DND-41 (cell line): Measurements from ENCODE around the gene PPP1R13L.

Experiments
- ATAC-seq: fragments of 200-7000 bp; cut with Tn5 transposase; 3 replicates; pipeline ENCODE4 v1.9.1; 2021; ENCODE audit warnings: low read depth; ENCODE audit not compliant: insufficient read depth
- DNase-seq: peaks from one replicate; pipeline ENCODE4 v3.0.0-alpha.2; 2020
- H2AFZ ChIP-seq: 2 replicates; pipeline ENCODE4 v1.6.0; 2012; ENCODE audit warnings: low read depth, low read length
- H3K27ac ChIP-seq: 2 replicates; pipeline ENCODE4 v1.5.1; 2012; ENCODE audit warnings: low read length, inconsistent platforms
- H3K27me3 ChIP-seq: fragments of 200-600 bp; sonication (generic); 2 replicates; pipeline ENCODE4 v1.6.0; 2012; ENCODE audit warnings: low read length, mild to moderate bottlenecking, inconsistent platforms; ENCODE audit not compliant: insufficient read depth, poor library complexity
- H3K36me3 ChIP-seq: 2 replicates; pipeline ENCODE4 v1.5.1; 2012; ENCODE audit warnings: low read length, inconsistent platforms; ENCODE audit not compliant: insufficient read depth
- H3K4me1 ChIP-seq: 2 replicates; pipeline ENCODE4 v1.5.1; 2012; ENCODE audit warnings: mild to moderate bottlenecking, low read length; ENCODE audit not compliant: insufficient read depth
- H3K4me2 ChIP-seq: 2 replicates; pipeline ENCODE4 v1.6.0; 2012; ENCODE audit warnings: mild to moderate bottlenecking, moderate library complexity, low read length, inconsistent platforms; ENCODE audit not compliant: insufficient read depth
- H3K4me3 ChIP-seq, 2 experiments: fragments of 200-600 bp in 1 of 2; shearing (Covaris generic) in 1 of 2; 2 replicates each; pipeline ENCODE4 v1.5.1; 2012 to 2016; ENCODE audit warnings: inconsistent platforms in 2 of 2, low read length in 2 of 2, mild to moderate bottlenecking in 2 of 2, low read depth in 1 of 2, moderate library complexity in 1 of 2
- H3K79me2 ChIP-seq: 2 replicates; pipeline ENCODE4 v1.6.0; 2012; ENCODE audit warnings: low read length, inconsistent platforms; ENCODE audit not compliant: insufficient read depth
- H3K9ac ChIP-seq: 2 replicates; pipeline ENCODE4 v1.6.0; 2012; ENCODE audit warnings: low read depth, mild to moderate bottlenecking, inconsistent platforms, low read length, moderate library complexity
- H3K9me3 ChIP-seq: 2 replicates; pipeline ENCODE4 v1.5.1; 2012; ENCODE audit warnings: low read length, moderate library complexity, mild to moderate bottlenecking, inconsistent platforms; ENCODE audit not compliant: insufficient read depth, severe bottlenecking
- H4K20me1 ChIP-seq: 2 replicates; pipeline ENCODE4 v1.6.0; 2012; ENCODE audit warnings: low read length; ENCODE audit not compliant: insufficient read depth
- EZH2 ChIP-seq: IDR thresholded peaks from 3 replicates; pipeline ENCODE4 v1.6.1; 2012; ENCODE audit warnings: borderline replicate concordance, low read depth, mild to moderate bottlenecking, moderate library complexity, low read length, inconsistent platforms; ENCODE audit not compliant: severe bottlenecking
- TF ChIP-seq, protein P1 (sequence below): IDR thresholded peaks from 2 replicates; pipeline ENCODE4 v1.5.1; 2012; ENCODE audit warnings: borderline replicate concordance, low read length, moderate library complexity, mild to moderate bottlenecking; ENCODE audit not compliant: poor library complexity, severe bottlenecking; ENCODE audit errors: extremely low read depth

The PPP1R13L gene

DNA sequence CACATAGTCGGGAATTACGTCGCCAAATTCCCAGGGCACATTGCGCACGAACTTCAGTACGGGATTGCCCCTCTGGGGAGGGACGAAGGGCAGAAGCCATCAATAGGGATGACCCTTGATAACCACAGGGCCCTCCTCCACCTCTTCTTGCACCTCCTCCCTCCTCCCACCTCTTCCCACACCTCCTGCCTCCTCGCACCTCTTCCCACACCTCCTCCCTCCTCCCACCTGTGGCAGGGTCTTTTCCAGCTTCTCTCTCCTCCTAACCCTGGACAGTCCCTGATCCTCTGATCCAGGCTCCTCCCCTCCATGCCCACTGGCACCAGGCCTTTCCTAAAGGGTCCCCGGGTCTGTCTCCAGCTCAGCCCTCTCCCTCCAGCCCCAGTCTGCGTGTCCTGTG, 15.5 kb upstream of the PPP1R13L start:
- no peak overlapping the region for H3K4me2 ChIP-seq
- peaks cover 11% of the 10 kb centered on the region for H3K79me2 ChIP-seq
- H3K9ac ChIP-seq = no peak overlapping the region
- H3K4me3 ChIP-seq = no peak overlapping the region
- no peak overlapping the region for H2AFZ ChIP-seq
- H3K36me3 ChIP-seq = peaks cover 27% of the 10 kb centered on the region
- no peak overlapping the region for H3K27ac ChIP-seq
- H3K9me3 ChIP-seq = no peaks in the 10 kb centered on the region
- no peaks in the 10 kb centered on the region for H3K27me3 ChIP-seq
- DNase-seq (no peak), ATAC-seq (no peak)
- H3K4me1 ChIP-seq = peaks cover 40% of the 10 kb centered on the region
- no peak for TF ChIP-seq EZH2
- TF ChIP-seq, protein P1, sequence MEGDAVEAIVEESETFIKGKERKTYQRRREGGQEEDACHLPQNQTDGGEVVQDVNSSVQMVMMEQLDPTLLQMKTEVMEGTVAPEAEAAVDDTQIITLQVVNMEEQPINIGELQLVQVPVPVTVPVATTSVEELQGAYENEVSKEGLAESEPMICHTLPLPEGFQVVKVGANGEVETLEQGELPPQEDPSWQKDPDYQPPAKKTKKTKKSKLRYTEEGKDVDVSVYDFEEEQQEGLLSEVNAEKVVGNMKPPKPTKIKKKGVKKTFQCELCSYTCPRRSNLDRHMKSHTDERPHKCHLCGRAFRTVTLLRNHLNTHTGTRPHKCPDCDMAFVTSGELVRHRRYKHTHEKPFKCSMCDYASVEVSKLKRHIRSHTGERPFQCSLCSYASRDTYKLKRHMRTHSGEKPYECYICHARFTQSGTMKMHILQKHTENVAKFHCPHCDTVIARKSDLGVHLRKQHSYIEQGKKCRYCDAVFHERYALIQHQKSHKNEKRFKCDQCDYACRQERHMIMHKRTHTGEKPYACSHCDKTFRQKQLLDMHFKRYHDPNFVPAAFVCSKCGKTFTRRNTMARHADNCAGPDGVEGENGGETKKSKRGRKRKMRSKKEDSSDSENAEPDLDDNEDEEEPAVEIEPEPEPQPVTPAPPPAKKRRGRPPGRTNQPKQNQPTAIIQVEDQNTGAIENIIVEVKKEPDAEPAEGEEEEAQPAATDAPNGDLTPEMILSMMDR = no peak
- peaks cover 3% of the 10 kb centered on the region; the same call in 1 of the 2 replicates for H4K20me1 ChIP-seq

DNA sequence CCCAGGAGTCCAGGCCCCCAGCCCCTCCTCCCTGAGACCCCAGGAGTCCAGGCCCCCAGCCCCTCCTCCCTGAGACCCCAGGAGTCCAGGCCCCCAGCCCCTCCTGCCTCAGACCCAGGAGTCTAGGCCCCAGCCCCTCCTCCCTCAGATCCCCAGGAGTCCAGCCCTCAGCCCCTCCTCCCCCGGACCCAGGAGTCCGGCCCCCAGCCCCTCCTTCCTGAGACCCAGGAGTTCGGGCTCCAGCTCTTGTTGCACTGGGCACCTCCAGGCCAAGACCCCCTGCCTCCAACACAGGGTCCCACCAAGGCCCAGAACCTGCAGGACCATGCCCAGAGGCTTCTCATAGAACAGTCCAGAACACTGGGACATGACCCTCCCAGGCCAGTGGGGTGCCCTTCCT, 15.0 kb upstream of the PPP1R13L start:
- Histone ChIP-seq H3K79me2 (peaks cover 11% of the 10 kb centered on the region), H3K4me1 (peaks cover 40% of the 10 kb centered on the region), H3K4me3 (no peak overlapping the region), H3K36me3 (peaks cover 27% of the 10 kb centered on the region), H3K9me3 (no peaks in the 10 kb centered on the region), H3K9ac (no peak overlapping the region), H3K27ac (no peak overlapping the region), H3K4me2 (no peak overlapping the region), H4K20me1 (peaks cover 3% of the 10 kb centered on the region; the same call in 1 of the 2 replicates), H2AFZ (no peak overlapping the region), H3K27me3 (no peaks in the 10 kb centered on the region)
- ATAC-seq (no peak), DNase-seq (no peak)
- TF ChIP-seq, protein P1 = no peak
- no peak for TF ChIP-seq EZH2

DNA sequence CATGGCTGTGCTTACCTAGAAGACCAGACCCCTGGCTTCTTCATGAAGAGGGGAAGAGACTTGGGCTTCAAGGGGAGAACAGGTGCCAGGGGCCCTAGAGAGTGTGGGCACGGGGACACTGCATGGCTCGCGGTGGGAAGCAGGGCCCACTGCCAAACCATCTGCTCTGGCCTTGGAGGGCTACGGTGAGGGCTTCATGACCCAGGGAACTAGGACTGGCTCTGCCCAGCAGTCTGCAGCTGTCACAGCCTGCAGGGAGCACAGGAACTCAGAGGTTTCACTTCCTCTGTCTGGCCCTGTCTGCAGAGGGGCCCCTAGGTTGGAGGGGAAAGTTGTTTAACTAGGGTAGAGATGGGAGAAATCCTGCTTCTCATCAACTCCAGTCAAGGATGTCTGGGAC, 14.5 kb upstream of the PPP1R13L start:
- Histone ChIP-seq H3K4me1 (peaks cover 38% of the 10 kb centered on the region), H3K4me2 (no peak overlapping the region), H3K27ac (peak overlapping the region; percentile 29; the same call in 1 of the 2 replicates), H3K9me3 (no peaks in the 10 kb centered on the region), H3K9ac (no peak overlapping the region), H3K27me3 (no peaks in the 10 kb centered on the region), H4K20me1 (peaks cover 3% of the 10 kb centered on the region; the same call in 1 of the 2 replicates), H2AFZ (no peak overlapping the region), H3K4me3 (no peak overlapping the region), H3K79me2 (peaks cover 11% of the 10 kb centered on the region), H3K36me3 (peaks cover 31% of the 10 kb centered on the region)
- no peak for TF ChIP-seq EZH2
- TF ChIP-seq, protein P1 = no peak
- DNase-seq = peak; percentile 36
- peak; percentile 48; the same call in 2 of the 3 replicates for ATAC-seq
